H9 (cell line): ENCODE measurements around the gene ATG2B. TPM values are rescaled to one million over a fixed set of nuclear protein-coding genes. Genes with fewer than 3 reads are reported as not detected.

Source experiments
- DNase-seq: peaks from one replicate; pipeline ENCODE4 v3.0.0-alpha.2; 2017
- H2AFZ ChIP-seq: one replicate; pipeline ENCODE4 v1.6.1; 2013; ENCODE audit warnings: mild to moderate bottlenecking, low read length, control low read depth, moderate library complexity
- H2AK5ac ChIP-seq: 2 replicates; pipeline ENCODE4 v1.6.1; 2013; ENCODE audit warnings: low read length, control low read depth, mixed read lengths; ENCODE audit not compliant: insufficient read length
- H2BK120ac ChIP-seq: one replicate; pipeline ENCODE4 v1.6.1; 2013; ENCODE audit warnings: low read depth, mild to moderate bottlenecking, low read length, control low read depth, inconsistent platforms; ENCODE audit not compliant: poor library complexity, severe bottlenecking
- H2BK12ac ChIP-seq: 2 replicates; pipeline ENCODE4 v1.6.1; 2013; ENCODE audit warnings: low read length, control low read depth, mixed read lengths, low read depth; ENCODE audit not compliant: insufficient read length
- H2BK15ac ChIP-seq: 2 replicates; pipeline ENCODE4 v1.6.1; 2013; ENCODE audit warnings: low read depth, low read length, control low read depth
- H2BK20ac ChIP-seq: one replicate; pipeline ENCODE4 v1.6.1; 2013; ENCODE audit warnings: low read depth, mild to moderate bottlenecking, low read length, control low read depth, inconsistent platforms; ENCODE audit not compliant: poor library complexity, severe bottlenecking
- H2BK5ac ChIP-seq: 2 replicates; pipeline ENCODE4 v1.6.1; 2013; ENCODE audit warnings: low read length, control low read depth, mixed read lengths; ENCODE audit not compliant: insufficient read length
- H3K14ac ChIP-seq: 2 replicates; pipeline ENCODE4 v1.6.1; 2013; ENCODE audit warnings: low read length, control low read depth; ENCODE audit not compliant: insufficient read depth
- H3K18ac ChIP-seq: 2 replicates; pipeline ENCODE4 v1.6.1; 2013; ENCODE audit warnings: low read depth, mild to moderate bottlenecking, mixed read lengths, low read length, control low read depth; ENCODE audit not compliant: insufficient read length
- H3K23ac ChIP-seq: 2 replicates; pipeline ENCODE4 v1.6.1; 2013; ENCODE audit warnings: low read length, control low read depth, mixed read lengths, low read depth; ENCODE audit not compliant: insufficient read length
- H3K23me2 ChIP-seq: 2 replicates; pipeline ENCODE4 v1.6.1; 2013; ENCODE audit warnings: low read depth, mild to moderate bottlenecking, mixed read lengths, low read length, control low read depth; ENCODE audit not compliant: insufficient read length, poor library complexity, severe bottlenecking
- H3K27ac ChIP-seq: 2 replicates; pipeline ENCODE4 v1.5.1; 2013; ENCODE audit warnings: low read length, control low read depth, mixed read lengths, low read depth; ENCODE audit not compliant: insufficient read length
- H3K27me3 ChIP-seq: 2 replicates; pipeline ENCODE4 v1.6.1; 2013; ENCODE audit warnings: low read length, control low read depth, inconsistent platforms; ENCODE audit not compliant: insufficient read depth
- H3K4ac ChIP-seq: 2 replicates; pipeline ENCODE4 v1.6.1; 2013; ENCODE audit warnings: low read depth, mild to moderate bottlenecking, control low read depth, inconsistent platforms, low read length, moderate library complexity
- H3K4me1 ChIP-seq: 2 replicates; pipeline ENCODE4 v1.6.1; 2013; ENCODE audit warnings: low read length, control low read depth, inconsistent platforms; ENCODE audit not compliant: insufficient read depth
- H3K4me2 ChIP-seq: 2 replicates; pipeline ENCODE4 v1.6.1; 2013; ENCODE audit warnings: low read length, control low read depth, mixed read lengths; ENCODE audit not compliant: insufficient read length, insufficient read depth
- H3K56ac ChIP-seq: 2 replicates; pipeline ENCODE4 v1.6.1; 2013; ENCODE audit warnings: low read depth, mild to moderate bottlenecking, mixed read lengths, low read length, control low read depth; ENCODE audit not compliant: insufficient read length
- H3K79me1 ChIP-seq: 2 replicates; pipeline ENCODE4 v1.6.1; 2013; ENCODE audit warnings: low read depth, mild to moderate bottlenecking, moderate library complexity, low read length, control low read depth, inconsistent platforms; ENCODE audit not compliant: insufficient read depth, poor library complexity, severe bottlenecking
- H3K79me2 ChIP-seq: 2 replicates; pipeline ENCODE4 v1.6.1; 2013; ENCODE audit warnings: low read length, control low read depth, inconsistent platforms; ENCODE audit not compliant: insufficient read depth
- H3K9ac ChIP-seq: 2 replicates; pipeline ENCODE4 v1.6.1; 2013; ENCODE audit warnings: low read length, control low read depth, mixed read lengths; ENCODE audit not compliant: insufficient read length; ENCODE audit errors: extremely low read depth
- H3K9me3 ChIP-seq: one replicate; pipeline ENCODE4 v1.6.1; 2013; ENCODE audit warnings: low read depth, low read length, inconsistent platforms; ENCODE audit not compliant: control insufficient read depth
- H3T11ph ChIP-seq: one replicate; pipeline ENCODE4 v1.6.1; 2013; ENCODE audit warnings: mild to moderate bottlenecking, low read length, control low read depth, inconsistent platforms
- H4K20me1 ChIP-seq: one replicate; pipeline ENCODE4 v1.6.1; 2013; ENCODE audit not compliant: control insufficient read depth, insufficient read length, insufficient read depth
- H4K5ac ChIP-seq: 2 replicates; pipeline ENCODE4 v1.6.1; 2013; ENCODE audit warnings: low read depth, mild to moderate bottlenecking, mixed read lengths, low read length, control low read depth; ENCODE audit not compliant: insufficient read length
- H4K8ac ChIP-seq: replicated peaks from 2 replicates; pipeline ENCODE4 v1.6.1; 2013; ENCODE audit warnings: low read length, control low read depth, mixed read lengths, low read depth; ENCODE audit not compliant: insufficient read length
- H4K91ac ChIP-seq: 2 replicates; pipeline ENCODE4 v1.6.1; 2013; ENCODE audit warnings: low read depth, mild to moderate bottlenecking, moderate library complexity, mixed read lengths, low read length, control low read depth; ENCODE audit not compliant: insufficient read length
- H3K27ac Mint-ChIP-seq, 3 experiments: 2 replicates in 2 of 3; 3 replicates in 1 of 3; pipeline ENCODE4 v1.8.0; 2020 to 2021; ENCODE audit warnings: mixed read lengths in 3 of 3, mild to moderate bottlenecking in 1 of 3, moderate library complexity in 1 of 3
- H3K27me3 Mint-ChIP-seq: 2 replicates; pipeline ENCODE4 v1.8.0; 2021; ENCODE audit warnings: low read depth, mild to moderate bottlenecking, moderate library complexity, mixed read lengths
- H3K36me3 Mint-ChIP-seq, 3 experiments: 2 replicates in 2 of 3; 3 replicates in 1 of 3; pipeline ENCODE4 v1.8.0; 2020 to 2021; ENCODE audit warnings: low read depth in 3 of 3, mixed read lengths in 3 of 3; ENCODE audit not compliant: insufficient read depth in 1 of 3
- H3K4me1 Mint-ChIP-seq, 2 experiments: 2 replicates each; pipeline ENCODE4 v1.8.0; 2020; ENCODE audit warnings: mixed read lengths in 2 of 2
- H3K4me3 Mint-ChIP-seq, 2 experiments: 2 replicates in 1 of 2; 3 replicates in 1 of 2; pipeline ENCODE4 v1.8.0; 2020 to 2021; ENCODE audit warnings: mild to moderate bottlenecking in 2 of 2, mixed read lengths in 2 of 2, moderate library complexity in 1 of 2
- H3K9me3 Mint-ChIP-seq, 2 experiments: 2 replicates in 1 of 2; 3 replicates in 1 of 2; pipeline ENCODE4 v1.8.0; 2020; ENCODE audit warnings: mild to moderate bottlenecking in 2 of 2, mixed read lengths in 2 of 2, moderate library complexity in 1 of 2
- WGBS: extraction: QIAGEN DNeasy Blood & Tissue Kit; methylation state at CpG from one replicate; pipeline ENCODE4 v1.1.7; 2013; ENCODE audit warnings: missing lambda C conversion rate, low lambda C conversion rate, mixed read lengths; ENCODE audit not compliant: insufficient read length; ENCODE audit errors: extremely low coverage; 5-methylcytosine and 5-hydroxymethylcytosine counted together
- total RNA-seq: library from RNA; stranded (reverse); gene quantifications from 2 replicates; pipeline ENCODE4 v1.2.1, GENCODE V29; 2021
- TF ChIP-seq, protein P1 (sequence below): fragments of 200-600 bp; sonication (generic); conservative IDR thresholded peaks from 3 replicates; pipeline ENCODE4 v1.8.0; 2021; ENCODE audit warnings: antibody characterized with exemption, mild to moderate bottlenecking

Gene ATG2B
- total RNA-seq, 1 experiment from 2014 or later, result 12.6 TPM

DNA sequence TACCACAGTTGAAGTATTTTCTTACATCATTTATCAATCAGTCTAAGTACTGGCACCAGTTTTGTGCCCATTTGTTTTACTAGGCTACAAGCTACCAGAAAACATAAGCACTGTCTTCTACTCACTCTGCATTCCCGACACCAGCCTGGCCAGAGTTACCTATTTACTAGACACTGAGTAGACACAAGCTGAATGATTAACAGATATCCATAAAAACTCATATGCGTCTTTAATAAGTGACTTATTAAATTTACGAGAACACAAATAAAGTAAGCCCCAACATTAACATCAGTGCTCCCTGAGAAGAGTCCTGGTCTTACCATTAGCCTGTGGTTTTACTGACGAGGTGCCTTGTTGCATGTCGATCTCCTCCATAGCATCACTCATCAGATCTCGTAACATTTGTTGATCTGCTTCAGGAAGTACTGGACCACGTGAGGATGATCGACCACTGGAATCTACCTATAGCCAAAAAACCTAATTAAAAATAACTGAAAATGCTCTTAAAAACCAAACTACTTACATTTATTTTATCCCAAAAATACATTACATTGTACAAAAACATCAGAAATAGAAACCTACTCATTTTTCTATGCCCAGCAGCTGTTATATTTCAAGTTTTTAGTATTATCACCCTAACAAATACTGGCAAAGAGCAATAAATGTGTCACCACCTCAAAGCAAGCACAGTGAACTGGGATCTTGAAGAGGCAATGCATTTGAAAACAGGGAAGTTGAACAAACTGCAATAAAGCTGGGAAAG is 53.8 kb downstream of the ATG2B start:
- Histone ChIP-seq H2AFZ (no peak overlapping the region), H4K5ac (no peak overlapping the region), H3K79me1 (no peaks in the 10 kb centered on the region), H2AK5ac (no peak overlapping the region), H3K4me2 (no peak overlapping the region), H2BK20ac (no peak overlapping the region), H3K9me3 (no peaks in the 10 kb centered on the region), H4K91ac (no peak overlapping the region), H2BK120ac (no peak overlapping the region), H2BK5ac (no peak overlapping the region), H3K4ac (no peak overlapping the region), H3K79me2 (no peaks in the 10 kb centered on the region), H3K14ac (no peak overlapping the region), H3K27me3 (no peaks in the 10 kb centered on the region), H3K23ac (no peak overlapping the region), H3K56ac (no peak overlapping the region), H3K18ac (no peak overlapping the region), H2BK15ac (no peak overlapping the region), H3K4me1 (no peaks in the 10 kb centered on the region), H3K23me2 (no peaks in the 10 kb centered on the region), H4K20me1 (no peaks in the 10 kb centered on the region), H3K9ac (no peak overlapping the region), H3T11ph (no peak overlapping the region), H3K27ac (no peak overlapping the region), H2BK12ac (no peak overlapping the region), H4K8ac (no peak overlapping the region)
- Mint-ChIP-seq H3K36me3 (peaks cover 2 to 28% (median 26%) of the 10 kb centered on the region in 3 experiments; a peak in 5 of 7 replicates), H3K9me3 (no peaks in the 10 kb centered on the region), H3K27me3 (no peaks in the 10 kb centered on the region), H3K4me3 (no peak overlapping the region), H3K27ac (peak overlapping the region in 1 of 3 experiments; percentile 27; a peak in 2 of 7 replicates), H3K4me1 (peaks cover 8 to 9% of the 10 kb centered on the region in 2 experiments)
- TF ChIP-seq, protein P1, sequence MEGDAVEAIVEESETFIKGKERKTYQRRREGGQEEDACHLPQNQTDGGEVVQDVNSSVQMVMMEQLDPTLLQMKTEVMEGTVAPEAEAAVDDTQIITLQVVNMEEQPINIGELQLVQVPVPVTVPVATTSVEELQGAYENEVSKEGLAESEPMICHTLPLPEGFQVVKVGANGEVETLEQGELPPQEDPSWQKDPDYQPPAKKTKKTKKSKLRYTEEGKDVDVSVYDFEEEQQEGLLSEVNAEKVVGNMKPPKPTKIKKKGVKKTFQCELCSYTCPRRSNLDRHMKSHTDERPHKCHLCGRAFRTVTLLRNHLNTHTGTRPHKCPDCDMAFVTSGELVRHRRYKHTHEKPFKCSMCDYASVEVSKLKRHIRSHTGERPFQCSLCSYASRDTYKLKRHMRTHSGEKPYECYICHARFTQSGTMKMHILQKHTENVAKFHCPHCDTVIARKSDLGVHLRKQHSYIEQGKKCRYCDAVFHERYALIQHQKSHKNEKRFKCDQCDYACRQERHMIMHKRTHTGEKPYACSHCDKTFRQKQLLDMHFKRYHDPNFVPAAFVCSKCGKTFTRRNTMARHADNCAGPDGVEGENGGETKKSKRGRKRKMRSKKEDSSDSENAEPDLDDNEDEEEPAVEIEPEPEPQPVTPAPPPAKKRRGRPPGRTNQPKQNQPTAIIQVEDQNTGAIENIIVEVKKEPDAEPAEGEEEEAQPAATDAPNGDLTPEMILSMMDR, result no peak
- no CpG with 5 or more reads among the region's 8 CpGs for WGBS
- no peak for DNase-seq
